IMR-90 (cell line): ENCODE results near the gene KIF1C. TPM values are rescaled to one million over a fixed set of nuclear protein-coding genes. Genes with fewer than 3 reads are reported as not detected.

Experiments
- ATAC-seq: fragments of 200-7000 bp; cut with Tn5 transposase; 2 replicates; pipeline ENCODE4 v1.9.1; 2020; ENCODE audit warnings: low read depth, mild to moderate bottlenecking, moderate library complexity
- BruUV-seq: library from RNA; stranded (reverse); fragments of 400-500 nt; replicated peaks from 2 replicates; lab custom pipeline; 2021; lab: Mats Ljungman, UMichigan
- CTCF ChIA-PET: fragments of 300-600 bp; formaldehyde crosslinking; extraction: SDS; loops from one replicate; lab custom pipeline; 2021; ENCODE audit warnings: antibody characterized with exemption; lab: Yijun Ruan, JAX
- POLR2A ChIA-PET: fragments of 300-600 bp; sonication (Branson Sonifier 250); formaldehyde crosslinking; loops from one replicate; lab custom pipeline; 2022; ENCODE audit warnings: antibody characterized with exemption; ENCODE audit not compliant: unreplicated experiment; lab: Charles Lee
- DNase-seq: peaks from one replicate; pipeline ENCODE4 v3.0.0; 2013
- H2AFZ ChIP-seq: replicated peaks from 2 replicates; pipeline ENCODE3; 2013; ENCODE audit warnings: low read length, mild to moderate bottlenecking; ENCODE audit not compliant: poor library complexity
- H2AK5ac ChIP-seq: 2 replicates; pipeline ENCODE4 v1.6.1; 2013; ENCODE audit warnings: low read depth, low read length, inconsistent platforms
- H2AK9ac ChIP-seq: replicated peaks from 2 replicates; pipeline ENCODE3; 2013; ENCODE audit warnings: mild to moderate bottlenecking, low read depth, low read length, moderate library complexity; ENCODE audit not compliant: poor library complexity
- H2BK120ac ChIP-seq: 2 replicates; pipeline ENCODE4 v1.6.1; 2013; ENCODE audit warnings: low read depth, low read length, inconsistent platforms
- H2BK15ac ChIP-seq: 3 replicates; pipeline ENCODE4 v1.6.1; 2013; ENCODE audit warnings: low read depth, low read length, inconsistent platforms
- H2BK20ac ChIP-seq: 2 replicates; pipeline ENCODE4 v1.6.1; 2013; ENCODE audit warnings: low read depth, mild to moderate bottlenecking, inconsistent platforms, low read length, moderate library complexity
- H2BK5ac ChIP-seq: 2 replicates; pipeline ENCODE4 v1.6.1; 2013; ENCODE audit warnings: mild to moderate bottlenecking, low read depth, low read length, inconsistent platforms; ENCODE audit not compliant: poor library complexity, severe bottlenecking
- H3K14ac ChIP-seq: replicated peaks from 2 replicates; pipeline ENCODE4 v1.6.1; 2013; ENCODE audit warnings: low read depth, low read length, inconsistent platforms
- H3K18ac ChIP-seq: 2 replicates; pipeline ENCODE4 v1.6.1; 2013; ENCODE audit warnings: low read depth, low read length, control low read depth
- H3K23ac ChIP-seq: 2 replicates; pipeline ENCODE4 v1.6.1; 2013; ENCODE audit warnings: low read depth, low read length, inconsistent platforms
- H3K27ac ChIP-seq: 2 replicates; pipeline ENCODE4 v1.5.1; 2013; ENCODE audit warnings: mild to moderate bottlenecking, control low read depth, low read length; ENCODE audit not compliant: insufficient read depth
- H3K27me3 ChIP-seq: 2 replicates; pipeline ENCODE4 v1.6.1; 2013; ENCODE audit warnings: low read length; ENCODE audit not compliant: control insufficient read depth, insufficient read depth
- H3K36me3 ChIP-seq: 2 replicates; pipeline ENCODE4 v1.6.1; 2013; ENCODE audit warnings: low read length, mixed read lengths; ENCODE audit not compliant: control insufficient read depth, insufficient read depth
- H3K4ac ChIP-seq: 2 replicates; pipeline ENCODE4 v1.6.1; 2013; ENCODE audit warnings: low read depth, low read length, inconsistent platforms
- H3K4me1 ChIP-seq: 2 replicates; pipeline ENCODE4 v1.6.1; 2013; ENCODE audit warnings: low read length, mixed read lengths; ENCODE audit not compliant: control insufficient read depth, insufficient read depth
- H3K4me2 ChIP-seq: 2 replicates; pipeline ENCODE4 v1.6.1; 2013; ENCODE audit warnings: low read depth, mild to moderate bottlenecking, control low read depth, low read length, moderate library complexity
- H3K4me3 ChIP-seq: 2 replicates; pipeline ENCODE4 v1.5.1; 2013; ENCODE audit warnings: low read depth, mild to moderate bottlenecking, control low read depth, low read length, moderate library complexity; ENCODE audit not compliant: insufficient read depth
- H3K56ac ChIP-seq: 2 replicates; pipeline ENCODE4 v1.6.1; 2013; ENCODE audit warnings: low read length, inconsistent platforms; ENCODE audit not compliant: insufficient read depth; ENCODE audit errors: extremely low read depth
- H3K79me1 ChIP-seq, 2 experiments: 2 replicates each; pipeline ENCODE4 v1.6.1; 2013; ENCODE audit warnings: low read length in 2 of 2, inconsistent platforms in 1 of 2, low read depth in 1 of 2
- H3K9ac ChIP-seq: 2 replicates; pipeline ENCODE4 v1.6.1; 2013; ENCODE audit warnings: low read depth, low read length, control low read depth
- H3K9me1 ChIP-seq: 2 replicates; pipeline ENCODE4 v1.6.1; 2013; ENCODE audit warnings: low read length, inconsistent platforms; ENCODE audit not compliant: insufficient read depth
- H3K9me3 ChIP-seq: 2 replicates; pipeline ENCODE4 v1.6.1; 2013; ENCODE audit warnings: low read length; ENCODE audit not compliant: control insufficient read depth, insufficient read depth
- H4K20me1 ChIP-seq: 2 replicates; pipeline ENCODE4 v1.6.1; 2013; ENCODE audit warnings: low read length, inconsistent platforms; ENCODE audit not compliant: insufficient read depth
- H4K5ac ChIP-seq: 2 replicates; pipeline ENCODE4 v1.6.1; 2013; ENCODE audit warnings: mild to moderate bottlenecking, low read depth, low read length, control low read depth
- H4K8ac ChIP-seq, 2 experiments: 2 replicates each; pipeline ENCODE4 v1.6.1; 2013; ENCODE audit warnings: low read depth in 2 of 2, low read length in 2 of 2, control low read depth in 1 of 2, inconsistent platforms in 1 of 2
- H4K91ac ChIP-seq: 2 replicates; pipeline ENCODE4 v1.6.1; 2013; ENCODE audit warnings: low read depth, low read length, inconsistent platforms; ENCODE audit not compliant: insufficient read depth
- CEBPB ChIP-seq: IDR thresholded peaks from 2 replicates; pipeline ENCODE4 v1.6.1; 2012; ENCODE audit warnings: low read depth, low read length, improper control_type of control experiment
- ELK1 ChIP-seq: fragments of 150-350 bp; IDR thresholded peaks from 2 replicates; pipeline ENCODE4 v1.6.1; 2016; ENCODE audit warnings: low read depth, mild to moderate bottlenecking, low read length, moderate library complexity, borderline replicate concordance
- RCOR1 ChIP-seq: IDR thresholded peaks from 2 replicates; pipeline ENCODE4 v1.6.1; 2012; ENCODE audit warnings: mild to moderate bottlenecking, low read length, improper control_type of control experiment; ENCODE audit not compliant: insufficient replicate concordance
- RFX5 ChIP-seq: IDR thresholded peaks from 2 replicates; pipeline ENCODE4 v1.8.0; 2012; ENCODE audit warnings: low read depth, mild to moderate bottlenecking, low read length, moderate library complexity
- WGBS, 2 experiments: methylation state at CpG; one replicate each; pipeline versions ENCODE4 v1.1.5 to v1.1.7; 2013; ENCODE audit warnings: missing lambda C conversion rate in 2 of 2; ENCODE audit not compliant: insufficient read length in 1 of 2; ENCODE audit errors: extremely low coverage in 2 of 2; 5-methylcytosine and 5-hydroxymethylcytosine counted together
- dilution Hi-C: fragments of 300-500 bp; cut with HindIII; formaldehyde crosslinking; loops from one replicate; pipeline ENCODE4 v1.14.3; 2018; ENCODE audit warnings: low sequenced_read_pairs; ENCODE audit not compliant: unreplicated experiment
- in situ Hi-C: fragments of 300-500 bp; cut with MboI; formaldehyde crosslinking; loops from 3 replicates; pipeline ENCODE4 v1.14.3; 2019; ENCODE audit warnings: low sequenced_read_pairs, inconsistent platforms, mixed read lengths
- intact Hi-C: fragments of 100-400 bp; cut with micrococcal nuclease; formaldehyde crosslinking; loops from 2 replicates; pipeline ENCODE4 v1.10.0; 2022
- polyA plus RNA-seq, 3 experiments: library from polyadenylated mRNA; depleted of rRNA; stranded (reverse); fragments of >200 nt; gene quantifications; 2 replicates each; pipeline ENCODE4 v1.2.3, GENCODE V29; 2012; ENCODE audit warnings: low replicate concordance in 1 of 3
- total RNA-seq: library from RNA; depleted of rRNA; stranded (reverse); fragments of >200 nt; gene quantifications from 2 replicates; pipeline ENCODE4 v1.2.3, GENCODE V29; 2012

Gene KIF1C
- total and polyA plus RNA-seq, 2 of the 4 experiments (the other 2 are of a cell fraction) = 27.4 to 28.7 TPM

- in situ Hi-C loops (no loop called here), intact Hi-C loops (no loop called here), dilution Hi-C loops (no loop called here)
- WGBS, 2 experiments = 65% methylated on average over 7 of the region's 12 CpGs; no CpG with 5 or more reads in 1 of the 2 experiments
- no peak overlapping the region for H3K4me2 ChIP-seq
- no peaks in the 10 kb centered on the region for H3K9me3 ChIP-seq
- DNase-seq = no peak
- H2BK120ac ChIP-seq = no peak overlapping the region
- peaks cover 6% of the 10 kb centered on the region; the same call in 1 of the 2 replicates for H4K20me1 ChIP-seq
- peaks cover 22% of the 10 kb centered on the region for H3K9me1 ChIP-seq
- no peaks in the 10 kb centered on the region for H3K27me3 ChIP-seq
- ChIA-PET CTCF (no interaction called here), POLR2A (no interaction called here)
- H3K18ac ChIP-seq = no peak overlapping the region
- no peak overlapping the region for H3K14ac ChIP-seq
- no peak overlapping the region for H2BK20ac ChIP-seq
- no peak overlapping the region for H3K27ac ChIP-seq
- H2AK5ac ChIP-seq = no peak overlapping the region
- no peak overlapping the region for H3K9ac ChIP-seq
- no peak overlapping the region for H4K8ac ChIP-seq
- peaks cover 14% of the 10 kb centered on the region for H3K4me1 ChIP-seq
- no peak overlapping the region for H2AK9ac ChIP-seq
- no peak overlapping the region for H2AFZ ChIP-seq
- no peak overlapping the region for H4K91ac ChIP-seq
- peaks cover 10 to 58% of the 10 kb centered on the region in 2 experiments; a peak in 3 of 4 replicates for H3K79me1 ChIP-seq
- H3K23ac ChIP-seq = no peak overlapping the region
- H3K4me3 ChIP-seq = no peak overlapping the region
- no peak overlapping the region for H4K5ac ChIP-seq
- peaks cover 42% of the 10 kb centered on the region for H3K36me3 ChIP-seq
- no peak overlapping the region for H2BK15ac ChIP-seq
- no peak overlapping the region for H3K4ac ChIP-seq
- H2BK5ac ChIP-seq = no peak overlapping the region
- no peak for ATAC-seq
- no TSS peak for BruUV-seq
- no peak for TF ChIP-seq CEBPB
- TF ChIP-seq RFX5 = no peak
- TF ChIP-seq ELK1 = no peak
- no peak for TF ChIP-seq RCOR1
- no peak overlapping the region for H3K56ac ChIP-seq
Observed at GRCh38 chr17:4972752-4973151, 25.0 kb upstream of the KIF1C start.
